M059J (cell line): Measurements from ENCODE around the gene CTNNA3. TPM values are rescaled to one million over a fixed set of nuclear protein-coding genes. Genes with fewer than 3 reads are reported as not detected.
"Not testable (repeated sequence)": the region's sequence is repeated elsewhere in the genome, so short reads cannot be mapped to it uniquely, and the experiment has no call there.

Experiments used
- DNase-seq: peaks from one replicate; pipeline ENCODE4 v3.0.0-alpha.2; 2012; ENCODE audit warnings: low read depth
- total RNA-seq: library from RNA; depleted of rRNA; stranded (reverse); fragments of >200 nt; shearing (Covaris generic); gene quantifications from 2 replicates; pipeline ENCODE4 v1.2.3, GENCODE V29; 2014

CTNNA3 gene
- total RNA-seq, 1 experiment from 2014 or later: 0.02 TPM

GRCh38 chr10:67603086-67603485 is 92.9 kb downstream of the CTNNA3 start:
- DNase-seq: no peak

DNA sequence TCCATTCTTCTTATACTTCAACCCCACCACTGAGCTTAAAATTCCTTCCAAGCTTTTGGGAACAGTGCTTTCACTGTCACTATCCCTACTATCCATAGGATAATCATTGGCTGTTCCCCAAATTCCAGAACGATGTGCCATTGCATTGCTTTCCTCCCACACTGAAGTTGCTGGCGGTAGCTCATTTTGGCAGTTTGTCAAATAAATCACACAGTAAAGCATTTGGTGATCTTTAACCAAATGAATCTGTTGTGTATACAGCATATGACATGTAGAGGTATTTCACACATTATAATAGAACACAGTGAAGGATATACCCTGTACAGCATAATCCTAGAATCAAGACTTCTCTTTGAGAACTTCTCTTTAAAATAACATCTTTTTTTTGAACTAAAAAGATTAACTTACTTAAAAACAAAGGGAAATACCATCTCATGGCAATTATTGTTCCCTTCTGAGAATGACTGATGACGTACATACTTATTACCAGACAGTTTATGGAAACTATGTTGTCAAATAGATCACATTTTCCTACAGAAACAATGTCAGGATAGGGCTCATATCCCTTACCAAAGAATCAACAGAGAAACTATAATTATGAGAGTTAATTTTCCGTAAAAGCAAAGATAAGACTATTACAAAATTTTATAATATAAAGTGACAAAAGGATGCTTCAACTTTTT is 93.6 kb downstream of the CTNNA3 start:
- peak; percentile 20 for DNase-seq

DNA sequence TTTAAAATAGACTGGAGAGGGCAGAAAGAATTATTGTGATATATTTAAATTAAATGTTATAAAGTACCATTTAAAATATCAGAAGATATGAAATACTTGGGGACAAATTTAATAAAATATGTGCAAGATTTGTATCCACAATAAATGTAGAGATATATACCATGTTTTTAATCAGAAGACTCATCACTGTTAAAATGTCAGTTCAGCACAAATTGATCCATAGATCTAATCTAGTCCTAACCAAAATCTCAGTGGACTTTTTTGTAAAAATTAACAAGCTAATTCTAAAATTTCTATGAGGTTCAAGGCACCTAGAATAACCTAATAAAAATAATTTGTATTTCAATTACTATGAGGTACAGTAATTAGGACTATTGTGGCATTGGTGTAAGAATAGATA is 96.4 kb downstream of the CTNNA3 start:
- DNase-seq: no peak

- no peak for DNase-seq
Measured at GRCh38 chr10:67596641-67597040, 99.4 kb downstream of the CTNNA3 start.

- no peak for DNase-seq
Measured at GRCh38 chr10:67587771-67588170, 108.2 kb downstream of the CTNNA3 start.

GRCh38 chr10:67575532-67575931 is 120.5 kb downstream of the CTNNA3 start:
- no peak for DNase-seq

DNA sequence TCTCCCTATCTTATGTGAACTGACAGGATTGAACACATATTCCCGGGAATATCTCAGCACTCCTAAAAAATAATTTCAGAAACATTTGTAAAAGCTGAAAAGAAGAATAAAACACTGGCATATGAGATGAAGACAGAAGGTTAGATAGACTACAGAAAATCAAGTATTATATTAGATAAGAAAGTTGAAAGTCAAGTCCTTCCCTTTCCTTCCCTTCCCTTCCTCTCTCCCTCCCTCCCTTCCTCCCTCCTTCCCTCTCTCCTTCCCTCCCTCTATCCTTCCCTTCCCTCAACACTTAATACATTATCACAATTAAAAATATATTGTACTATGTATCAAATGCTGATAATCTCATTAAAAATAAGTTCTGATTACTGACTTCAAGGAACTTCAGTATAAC is 122.5 kb downstream of the CTNNA3 start:
- no peak for DNase-seq

DNA sequence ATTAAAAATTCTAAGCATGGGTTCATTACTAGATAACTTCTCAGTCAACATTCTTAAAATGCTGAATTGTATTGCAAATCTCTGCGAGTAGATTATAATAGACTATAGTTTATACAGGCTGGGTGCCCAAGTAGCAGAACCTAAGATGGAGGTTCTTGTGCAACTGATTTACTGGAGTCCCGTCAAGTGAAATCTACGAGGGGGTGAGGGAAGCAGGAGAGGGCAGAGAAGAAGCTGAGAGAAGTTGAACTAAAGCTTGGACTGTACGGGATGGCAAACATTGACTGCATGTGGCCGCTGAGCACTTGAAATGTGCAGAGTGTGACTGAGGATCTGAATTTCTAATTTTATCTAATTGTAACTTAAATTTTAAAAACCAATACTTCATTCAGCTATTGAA is 124.5 kb downstream of the CTNNA3 start:
- no peak for DNase-seq

DNA sequence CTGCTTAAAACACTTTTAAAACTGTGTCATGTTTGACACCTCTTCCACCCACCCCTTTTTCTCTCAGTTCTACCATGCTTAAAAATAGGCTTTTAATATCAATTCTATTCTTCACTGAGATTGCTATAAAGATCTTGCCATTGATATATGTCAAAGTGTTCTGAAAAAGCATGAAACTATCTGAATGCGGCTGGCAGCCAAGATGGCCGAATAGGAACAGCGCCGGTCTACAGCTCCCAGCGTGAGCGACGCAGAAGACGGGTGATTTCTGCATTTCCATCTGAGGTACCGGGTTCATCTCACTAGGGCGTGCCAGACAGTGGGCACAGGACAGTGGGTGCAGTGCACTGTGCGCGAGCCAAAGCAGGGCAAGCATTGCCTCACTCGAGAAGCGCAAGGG is 137.7 kb downstream of the CTNNA3 start:
- not testable (repeated sequence) for DNase-seq

DNA sequence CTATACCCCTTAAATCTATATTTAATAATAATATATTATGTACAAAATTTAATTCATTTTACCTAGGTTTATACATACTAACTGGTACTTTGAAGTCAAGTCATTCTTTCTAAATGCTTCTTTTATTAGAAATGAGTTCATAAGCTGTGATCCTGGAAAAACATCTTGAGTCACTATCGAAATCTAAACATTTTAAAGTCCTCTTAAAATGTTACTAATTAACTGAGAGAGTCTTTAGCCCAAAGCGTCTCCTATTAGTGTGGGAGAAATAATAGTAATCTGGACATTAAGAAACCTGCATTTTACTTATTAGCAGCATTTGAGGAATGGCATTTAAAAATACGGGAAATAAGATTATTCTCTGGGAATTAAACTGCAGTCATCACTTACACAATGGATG is 142.7 kb downstream of the CTNNA3 start:
- DNase-seq: no peak

DNA sequence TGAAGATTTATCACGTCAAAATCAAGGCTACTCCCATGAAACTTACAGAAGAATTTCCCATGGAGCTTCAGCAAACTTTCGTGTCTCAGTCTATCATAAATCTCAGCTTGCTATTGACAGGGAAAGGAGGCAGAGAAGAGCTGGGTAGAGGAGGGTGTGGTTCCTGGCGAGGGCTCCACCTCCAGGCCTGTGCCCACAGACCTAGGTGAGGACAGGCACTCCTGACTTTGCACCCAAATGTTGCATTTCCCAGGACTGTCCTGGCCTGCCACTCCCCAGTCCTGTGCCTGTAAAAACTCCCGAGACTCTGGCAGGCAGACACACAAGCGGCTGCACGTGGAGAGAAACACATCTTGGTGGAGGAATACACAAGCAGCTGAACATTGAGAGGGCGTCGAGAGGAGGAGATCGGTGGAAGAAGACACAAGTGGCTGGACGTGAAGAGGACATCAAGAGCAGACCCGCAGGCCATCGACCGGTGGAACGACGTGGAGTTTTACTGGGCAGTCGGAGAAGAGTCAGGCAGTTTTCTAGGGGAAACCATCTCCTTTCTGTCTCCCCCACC is 145.1 kb downstream of the CTNNA3 start:
- no peak for DNase-seq

GRCh38 chr10:67550046-67550445 is 145.9 kb downstream of the CTNNA3 start:
- no peak for DNase-seq

GRCh38 chr10:67549390-67549789 is 146.6 kb downstream of the CTNNA3 start:
- no peak for DNase-seq

GRCh38 chr10:67541411-67541810 is 154.6 kb downstream of the CTNNA3 start:
- DNase-seq: no peak

DNA sequence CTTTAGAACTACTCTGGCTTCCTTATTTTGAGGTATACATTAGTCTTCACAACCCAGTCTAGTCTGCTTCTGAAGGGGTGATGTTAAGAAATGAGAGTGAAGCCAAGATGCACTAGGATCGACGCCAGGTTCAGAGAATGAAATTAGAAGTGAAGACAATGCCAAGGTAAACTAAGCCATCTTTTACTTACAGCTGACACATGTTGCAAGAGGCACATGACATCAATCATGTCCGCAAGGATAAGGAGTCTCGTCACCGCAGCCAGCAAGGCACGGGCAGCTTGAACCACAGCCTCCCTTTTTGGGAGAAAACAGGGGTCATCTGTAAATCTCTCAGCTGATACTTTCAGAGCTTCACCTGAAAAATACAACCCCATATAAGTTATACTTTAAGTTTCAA is 156.7 kb downstream of the CTNNA3 start:
- DNase-seq: no peak

DNA sequence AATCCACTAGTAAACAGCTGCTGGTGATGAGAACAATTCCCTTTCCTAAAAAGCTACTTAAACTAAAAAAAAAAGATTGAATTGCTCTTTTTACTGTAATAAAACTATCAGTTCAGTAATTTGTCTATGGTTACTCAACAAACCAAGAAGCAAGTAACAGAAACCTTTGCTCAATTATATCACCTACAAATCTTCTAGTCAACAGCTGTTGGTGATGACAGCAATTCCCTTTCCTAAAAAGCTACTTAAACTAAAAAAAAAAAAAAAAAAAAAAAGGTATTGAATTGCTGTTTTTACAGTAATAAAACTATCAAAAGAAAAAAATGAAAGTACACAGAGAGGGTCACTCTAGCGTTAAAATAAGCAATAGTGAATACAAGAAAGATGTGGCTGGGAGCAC is 158.1 kb downstream of the CTNNA3 start:
- no peak for DNase-seq

DNA sequence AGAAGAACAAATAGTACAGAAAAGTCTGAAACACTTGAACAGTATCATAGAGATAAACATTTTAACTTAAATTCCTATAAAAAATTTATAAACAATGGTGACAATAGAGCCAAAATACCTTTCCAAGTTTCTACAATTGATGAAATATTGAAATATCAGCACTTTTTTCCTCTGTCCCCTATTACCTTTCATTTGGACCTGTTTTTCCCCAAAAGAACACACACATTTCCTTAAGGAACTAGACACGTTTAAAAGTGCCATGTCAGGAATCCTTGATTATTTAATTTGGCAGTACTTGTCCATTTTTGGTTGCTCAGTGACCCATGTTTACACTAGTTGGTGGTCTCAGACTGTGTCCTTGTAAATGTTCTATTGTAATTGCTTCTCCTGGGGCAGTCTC is 162.6 kb downstream of the CTNNA3 start:
- DNase-seq: no peak

DNA sequence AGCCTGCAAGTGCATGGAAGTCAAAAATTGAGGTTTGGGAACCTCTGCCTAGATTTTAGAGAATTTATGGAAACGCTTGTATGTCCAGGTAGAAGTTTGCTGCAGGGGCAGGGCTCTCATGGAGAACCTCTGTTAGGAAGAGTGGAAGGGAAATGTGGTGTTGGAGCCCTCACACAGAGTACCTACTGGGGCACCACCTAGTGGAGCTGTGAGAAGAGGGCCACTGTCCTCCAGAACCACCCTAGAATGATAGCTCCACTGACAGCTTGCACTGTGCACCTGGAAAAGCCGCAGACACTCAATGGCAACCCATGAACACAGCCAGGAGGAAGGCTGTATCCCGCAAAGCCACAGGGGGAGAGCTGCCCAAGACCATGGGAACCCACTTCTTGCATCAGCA is 165.0 kb downstream of the CTNNA3 start:
- not testable (repeated sequence) for DNase-seq

GRCh38 chr10:67527351-67527750 is 168.6 kb downstream of the CTNNA3 start:
- DNase-seq: no peak

GRCh38 chr10:67521546-67521945 is 174.4 kb downstream of the CTNNA3 start:
- no peak for DNase-seq

DNA sequence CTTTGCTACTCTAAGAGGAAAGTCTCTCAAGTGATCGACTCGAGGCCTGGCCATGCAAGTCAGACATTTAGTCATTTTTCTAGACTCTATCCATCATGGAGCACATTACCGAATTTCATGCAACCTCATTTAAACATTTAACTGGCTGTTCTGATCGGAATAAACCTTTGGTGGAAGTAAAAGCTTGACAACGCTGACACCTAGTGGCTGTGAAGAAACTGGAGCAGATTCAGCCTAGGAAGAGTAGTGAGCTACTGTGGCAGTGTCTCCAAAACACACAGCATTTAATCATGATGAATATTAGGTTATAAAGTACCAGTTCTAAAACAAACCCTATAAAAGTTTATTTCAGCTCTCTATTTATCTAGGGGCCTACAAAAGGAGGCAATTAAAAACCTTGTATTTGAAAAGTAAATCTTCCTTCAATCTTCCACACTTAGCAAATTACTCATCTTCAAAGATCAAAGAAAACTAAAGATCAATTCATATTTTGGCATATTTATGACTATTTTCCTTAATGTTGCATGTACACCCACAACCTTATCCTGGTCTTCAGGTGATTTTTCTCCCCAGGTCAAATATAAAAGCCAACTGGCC is 175.0 kb downstream of the CTNNA3 start:
- DNase-seq: peak; percentile 37

- DNase-seq: peak; percentile 1
Measured at GRCh38 chr10:67519434-67519833, 176.6 kb downstream of the CTNNA3 start.

- no peak for DNase-seq
Measured at GRCh38 chr10:67518756-67519155, 177.2 kb downstream of the CTNNA3 start.

GRCh38 chr10:67518043-67518442 is 178.0 kb downstream of the CTNNA3 start:
- no peak for DNase-seq
